Measurements from ENCODE around the gene AGXT.

Gene AGXT

GRCh38 chr2:240868286-240869108 lies at the start of gene AGXT:
TSS of gene AGXT (plus strand) at chr2:240868824. CDS start at chr2:240868866, 42 bp downstream.
- DNase-seq (ENCODE audit: low read depth in 2 of 2) = no peak

GRCh38 chr2:240819126-240819857 lies 49.3 kb upstream of the AGXT start:
- DNase-seq (ENCODE audit: low read depth in 2 of 2) = no peak

GRCh38 chr2:240819858-240820606 lies 48.6 kb upstream of the AGXT start, which contains the start of gene KIF1A:
TSS of gene KIF1A (minus strand) at chr2:240820219. CDS start at chr2:240797752, 22,467 bp downstream.
- DNase-seq (ENCODE audit: low read depth in 2 of 2) = no peak

- DNase-seq (ENCODE audit: low read depth in 2 of 2) = no peak
Measured at GRCh38 chr2:240820607-240821428, 47.8 kb upstream of the AGXT start.

GRCh38 chr2:240821429-240821778 lies 47.2 kb upstream of the AGXT start:
- DNase-seq (ENCODE audit: low read depth in 2 of 2) = no peak

GRCh38 chr2:240822280-240822847 lies 46.3 kb upstream of the AGXT start:
- no peak for DNase-seq (ENCODE audit: low read depth in 2 of 2)

- DNase-seq (ENCODE audit: low read depth in 2 of 2) = no peak
Measured at GRCh38 chr2:240823449-240824336, 44.9 kb upstream of the AGXT start.

GRCh38 chr2:240825476-240825875 lies 43.1 kb upstream of the AGXT start:
- no peak for DNase-seq (ENCODE audit: low read depth in 2 of 2)

GRCh38 chr2:240831594-240832204 lies 36.9 kb upstream of the AGXT start:
- no peak for DNase-seq (ENCODE audit: low read depth in 2 of 2)

- DNase-seq (ENCODE audit: low read depth in 2 of 2) = peak; percentile 92 to 94
Measured at GRCh38 chr2:240832205-240832727, 36.4 kb upstream of the AGXT start.

GRCh38 chr2:240832921-240833494 lies 35.6 kb upstream of the AGXT start:
- DNase-seq (ENCODE audit: low read depth in 2 of 2) = no peak

GRCh38 chr2:240833724-240834285 lies 34.8 kb upstream of the AGXT start:
- DNase-seq (ENCODE audit: low read depth in 2 of 2) = no peak

- no peak for DNase-seq (ENCODE audit: low read depth in 2 of 2)
Measured at GRCh38 chr2:240834377-240834975, 34.1 kb upstream of the AGXT start.

GRCh38 chr2:240835528-240835927 lies 33.1 kb upstream of the AGXT start:
- no peak for DNase-seq (ENCODE audit: low read depth in 2 of 2)

- DNase-seq (ENCODE audit: low read depth in 2 of 2) = no peak
Measured at GRCh38 chr2:240836781-240837467, 31.7 kb upstream of the AGXT start.

- no peak for DNase-seq (ENCODE audit: low read depth in 2 of 2)
Measured at GRCh38 chr2:240837621-240838020, 31.0 kb upstream of the AGXT start.
